Panc1 (cell line): ENCODE measurements around the gene SHISA7. TPM values are rescaled to one million over a fixed set of nuclear protein-coding genes. Genes with fewer than 3 reads are reported as not detected.

Source experiments
- ATAC-seq: fragments of 200-7000 bp; cut with Tn5 transposase; 2 replicates; pipeline ENCODE4 v1.9.1; 2020; ENCODE audit warnings: mild to moderate bottlenecking, moderate library complexity
- BruUV-seq: library from RNA; stranded (reverse); fragments of 400-500 nt; replicated peaks from 2 replicates; lab custom pipeline; 2021; lab: Mats Ljungman, UMichigan
- CTCF ChIA-PET: fragments of 300-600 bp; sonication (Branson Sonifier 250); formaldehyde crosslinking; loops from one replicate; lab custom pipeline; 2022; ENCODE audit warnings: antibody characterized with exemption; lab: Charles Lee
- POLR2A ChIA-PET: fragments of 300-600 bp; sonication (Branson Sonifier 250); formaldehyde crosslinking; loops from one replicate; lab custom pipeline; 2022; ENCODE audit warnings: antibody characterized with exemption; lab: Charles Lee
- DNase-seq: peaks from one replicate; pipeline ENCODE4 v3.0.0-alpha.2; 2010; ENCODE audit warnings: low read depth, low spot score
- H3K27ac ChIP-seq: 2 replicates; pipeline ENCODE4 v1.5.1; 2011; ENCODE audit warnings: mild to moderate bottlenecking, low read length, inconsistent platforms
- H3K27me3 ChIP-seq: fragments of 200-500 bp; sonication (Bioruptor generic); 2 replicates; pipeline ENCODE4 v1.6.0; 2014; ENCODE audit warnings: low read length, inconsistent platforms; ENCODE audit not compliant: control insufficient read depth, insufficient read depth
- H3K36me3 ChIP-seq: fragments of 200-500 bp; sonication (Bioruptor generic); 2 replicates; pipeline ENCODE4 v1.5.1; 2014; ENCODE audit warnings: inconsistent platforms, mild to moderate bottlenecking, low read length, moderate library complexity; ENCODE audit not compliant: control insufficient read depth, insufficient read depth
- H3K4me1 ChIP-seq: 2 replicates; pipeline ENCODE4 v1.5.1; 2011; ENCODE audit warnings: inconsistent platforms, mild to moderate bottlenecking, low read length, moderate library complexity; ENCODE audit not compliant: control insufficient read depth, insufficient read depth
- H3K4me3 ChIP-seq, 2 experiments: 2 replicates each; pipeline ENCODE4 v1.5.1; 2011 to 2012; ENCODE audit warnings: low read depth in 2 of 2, low read length in 2 of 2, mild to moderate bottlenecking in 2 of 2, inconsistent platforms in 1 of 2, moderate library complexity in 1 of 2
- H3K9me3 ChIP-seq: fragments of 200-500 bp; sonication (Bioruptor generic); 2 replicates; pipeline ENCODE4 v1.5.1; 2014; ENCODE audit warnings: low read depth, mild to moderate bottlenecking, inconsistent platforms, low read length, moderate library complexity; ENCODE audit not compliant: control insufficient read depth, insufficient read depth
- POLR2AphosphoS5 ChIP-seq: IDR thresholded peaks from 2 replicates; pipeline ENCODE4 v1.6.1; 2012; ENCODE audit warnings: mild to moderate bottlenecking, low read depth, low read length, moderate library complexity
- REST ChIP-seq, 2 experiments: IDR thresholded peaks; 2 replicates each; pipeline ENCODE4 v1.6.1; 2011 to 2012; ENCODE audit warnings: low read depth in 2 of 2, control low read depth in 1 of 2, low read length in 1 of 2, mild to moderate bottlenecking in 1 of 2, moderate library complexity in 1 of 2; ENCODE audit not compliant: insufficient read depth in 1 of 2
- SIN3A ChIP-seq: IDR thresholded peaks from 2 replicates; pipeline ENCODE4 v1.6.1; 2012; ENCODE audit warnings: low read depth, mild to moderate bottlenecking, low read length, moderate library complexity, borderline replicate concordance; ENCODE audit not compliant: insufficient read depth
- TCF7L2 ChIP-seq: IDR thresholded peaks from 2 replicates; pipeline ENCODE4 v1.6.1; 2011; ENCODE audit warnings: mild to moderate bottlenecking, low read depth, low read length, inconsistent platforms
- in situ Hi-C: cut with HindIII; loops from 2 replicates; pipeline ENCODE4 v1.10.0; 2016; ENCODE audit warnings: low sequenced_read_pairs, low pct_unique_long_range_greater_than_20kb
- intact Hi-C: fragments of 100-400 bp; cut with micrococcal nuclease; formaldehyde crosslinking; loops from one replicate; pipeline ENCODE4 v1.10.0; 2022; ENCODE audit not compliant: unreplicated experiment
- total RNA-seq: library from RNA; stranded (reverse); gene quantifications from one replicate; pipeline ENCODE4 v1.2.1, GENCODE V29; 2021; ENCODE audit not compliant: unreplicated experiment
- TF ChIP-seq, protein P1 (sequence below): fragments of 450-650 bp; IDR thresholded peaks from 2 replicates; pipeline ENCODE4 v1.5.1; 2017; ENCODE audit warnings: mild to moderate bottlenecking

Gene SHISA7
- total RNA-seq, 1 experiment from 2014 or later, result 0.03 TPM

- peaks cover 3% of the 10 kb centered on the region; the same call in 1 of the 2 replicates for H3K36me3 ChIP-seq
- no peak overlapping the region for H3K4me3 ChIP-seq
- H3K27ac ChIP-seq, result no peak overlapping the region
- H3K9me3 ChIP-seq, result no peaks in the 10 kb centered on the region
- ChIA-PET CTCF (no interaction called here), POLR2A (no interaction called here)
- no peak for ATAC-seq
- peaks cover 40% of the 10 kb centered on the region for H3K4me1 ChIP-seq
- DNase-seq, result no peak
- in situ Hi-C loops, result no loop called here
- intact Hi-C loops, result no loop called here
- BruUV-seq, result no TSS peak
- no peaks in the 10 kb centered on the region for H3K27me3 ChIP-seq
- no peak for TF ChIP-seq REST (IDR thresholded peaks at IDR 0.05; ENCODE audit: insufficient read depth in 1 of 2, low read depth in 2 of 2, low read length in 1 of 2)
These were observed 38.7 kb upstream of the SHISA7 start for GRCh38 chr19:55481794-55482155.

GRCh38 chr19:55481148-55481793 is 38.2 kb upstream of the SHISA7 start:
- Histone ChIP-seq H3K4me1 (peaks cover 35% of the 10 kb centered on the region), H3K27me3 (no peaks in the 10 kb centered on the region), H3K36me3 (peaks cover 3% of the 10 kb centered on the region; the same call in 1 of the 2 replicates), H3K4me3 (no peak overlapping the region), H3K9me3 (no peaks in the 10 kb centered on the region), H3K27ac (no peak overlapping the region)
- DNase-seq, result no peak
- intact Hi-C loops (no loop called here), in situ Hi-C loops (no loop called here)
- ATAC-seq, result no peak
- BruUV-seq, result no TSS peak
- TF ChIP-seq POLR2AphosphoS5 (no peak), TCF7L2 (no peak), SIN3A (no peak), REST (IDR thresholded peaks at IDR 0.05; ENCODE audit: insufficient read depth in 1 of 2, low read depth in 2 of 2, low read length in 1 of 2) (no peak)
- TF ChIP-seq, protein P1, sequence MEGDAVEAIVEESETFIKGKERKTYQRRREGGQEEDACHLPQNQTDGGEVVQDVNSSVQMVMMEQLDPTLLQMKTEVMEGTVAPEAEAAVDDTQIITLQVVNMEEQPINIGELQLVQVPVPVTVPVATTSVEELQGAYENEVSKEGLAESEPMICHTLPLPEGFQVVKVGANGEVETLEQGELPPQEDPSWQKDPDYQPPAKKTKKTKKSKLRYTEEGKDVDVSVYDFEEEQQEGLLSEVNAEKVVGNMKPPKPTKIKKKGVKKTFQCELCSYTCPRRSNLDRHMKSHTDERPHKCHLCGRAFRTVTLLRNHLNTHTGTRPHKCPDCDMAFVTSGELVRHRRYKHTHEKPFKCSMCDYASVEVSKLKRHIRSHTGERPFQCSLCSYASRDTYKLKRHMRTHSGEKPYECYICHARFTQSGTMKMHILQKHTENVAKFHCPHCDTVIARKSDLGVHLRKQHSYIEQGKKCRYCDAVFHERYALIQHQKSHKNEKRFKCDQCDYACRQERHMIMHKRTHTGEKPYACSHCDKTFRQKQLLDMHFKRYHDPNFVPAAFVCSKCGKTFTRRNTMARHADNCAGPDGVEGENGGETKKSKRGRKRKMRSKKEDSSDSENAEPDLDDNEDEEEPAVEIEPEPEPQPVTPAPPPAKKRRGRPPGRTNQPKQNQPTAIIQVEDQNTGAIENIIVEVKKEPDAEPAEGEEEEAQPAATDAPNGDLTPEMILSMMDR, result no peak
- ChIA-PET POLR2A (no interaction called here), CTCF (no interaction called here)
